ENCODE results near the gene UCKL1.
"Not testable (repeated sequence)": the region's sequence is repeated elsewhere in the genome, so short reads cannot be mapped to it uniquely, and the experiment has no call there.

Gene UCKL1

GRCh38 chr20:63961664-63962425 lies 5.6 kb upstream of the UCKL1 start:
- Histone ChIP-seq H3K4me3 (ENCODE audit: low read length) (no peak overlapping the region), H3K27me3 (ENCODE audit: control insufficient read depth, insufficient read depth, low read length) (no peaks in the 10 kb centered on the region), H3K9me3 (ENCODE audit: control insufficient read depth, low read length) (peaks cover 6% of the 10 kb centered on the region), H3K4me1 (ENCODE audit: control insufficient read depth, insufficient read depth, low read length) (peaks cover 16% of the 10 kb centered on the region), H3K9ac (ENCODE audit: low read length) (no peak overlapping the region), H3K36me3 (ENCODE audit: control insufficient read depth, insufficient read depth, low read length) (peaks cover 5% of the 10 kb centered on the region)

- not testable (repeated sequence) for H3K9ac ChIP-seq (ENCODE audit: low read length); H3K36me3 ChIP-seq (ENCODE audit: control insufficient read depth, insufficient read depth, low read length)
Observed at GRCh38 chr20:63960654-63961621, 4.7 kb upstream of the UCKL1 start.

GRCh38 chr20:63959699-63960075 lies 3.5 kb upstream of the UCKL1 start:
- no peaks in the 10 kb centered on the region for H3K27me3 ChIP-seq (ENCODE audit: control insufficient read depth, insufficient read depth, low read length)
- no peaks in the 10 kb centered on the region for H3K36me3 ChIP-seq (ENCODE audit: control insufficient read depth, insufficient read depth, low read length)
- H3K4me3 ChIP-seq (ENCODE audit: low read length), result no peak overlapping the region
- no peaks in the 10 kb centered on the region for H3K9me3 ChIP-seq (ENCODE audit: control insufficient read depth, low read length)
- H3K9ac ChIP-seq (ENCODE audit: low read length), result no peak overlapping the region
- H3K4me1 ChIP-seq (ENCODE audit: control insufficient read depth, insufficient read depth, low read length), result peaks cover 24% of the 10 kb centered on the region

More at GRCh38 chr20:63960654-63961621, 4.7 kb upstream of the UCKL1 start:
- not testable (repeated sequence) for H3K27me3 ChIP-seq (ENCODE audit: control insufficient read depth, insufficient read depth, low read length); H3K9me3 ChIP-seq (ENCODE audit: control insufficient read depth, low read length); H3K4me3 ChIP-seq (ENCODE audit: low read length)
- peaks cover 18% of the 10 kb centered on the region for H3K4me1 ChIP-seq (ENCODE audit: control insufficient read depth, insufficient read depth, low read length)

GRCh38 chr20:63958964-63959698 lies 2.9 kb upstream of the UCKL1 start:
- no peak overlapping the region for H3K9ac ChIP-seq (ENCODE audit: low read length)
- no peaks in the 10 kb centered on the region for H3K36me3 ChIP-seq (ENCODE audit: control insufficient read depth, insufficient read depth, low read length)
- no peaks in the 10 kb centered on the region for H3K9me3 ChIP-seq (ENCODE audit: control insufficient read depth, low read length)
- no peak overlapping the region for H3K4me3 ChIP-seq (ENCODE audit: low read length)
- no peaks in the 10 kb centered on the region for H3K27me3 ChIP-seq (ENCODE audit: control insufficient read depth, insufficient read depth, low read length)
- H3K4me1 ChIP-seq (ENCODE audit: control insufficient read depth, insufficient read depth, low read length), result peaks cover 29% of the 10 kb centered on the region

- Histone ChIP-seq H3K36me3 (ENCODE audit: control insufficient read depth, insufficient read depth, low read length) (no peaks in the 10 kb centered on the region), H3K27me3 (ENCODE audit: control insufficient read depth, insufficient read depth, low read length) (no peaks in the 10 kb centered on the region), H3K9me3 (ENCODE audit: control insufficient read depth, low read length) (no peaks in the 10 kb centered on the region), H3K4me3 (ENCODE audit: low read length) (no peak overlapping the region), H3K9ac (ENCODE audit: low read length) (no peak overlapping the region), H3K4me1 (ENCODE audit: control insufficient read depth, insufficient read depth, low read length) (peaks cover 36% of the 10 kb centered on the region)
Observed at GRCh38 chr20:63958471-63958870, 2.3 kb upstream of the UCKL1 start.

GRCh38 chr20:63957690-63958441 lies 1.6 kb upstream of the UCKL1 start:
- peaks cover 37% of the 10 kb centered on the region for H3K4me1 ChIP-seq (ENCODE audit: control insufficient read depth, insufficient read depth, low read length)
- no peaks in the 10 kb centered on the region for H3K9me3 ChIP-seq (ENCODE audit: control insufficient read depth, low read length)
- H3K36me3 ChIP-seq (ENCODE audit: control insufficient read depth, insufficient read depth, low read length), result no peaks in the 10 kb centered on the region
- peak overlapping the region; percentile 41 for H3K4me3 ChIP-seq (ENCODE audit: low read length)
- peak overlapping the region; percentile 55 for H3K9ac ChIP-seq (ENCODE audit: low read length)
- no peaks in the 10 kb centered on the region for H3K27me3 ChIP-seq (ENCODE audit: control insufficient read depth, insufficient read depth, low read length)

- peaks cover 41% of the 10 kb centered on the region for H3K4me1 ChIP-seq (ENCODE audit: control insufficient read depth, insufficient read depth, low read length)
- no peaks in the 10 kb centered on the region for H3K9me3 ChIP-seq (ENCODE audit: control insufficient read depth, low read length)
- H3K36me3 ChIP-seq (ENCODE audit: control insufficient read depth, insufficient read depth, low read length), result no peaks in the 10 kb centered on the region
- no peaks in the 10 kb centered on the region for H3K27me3 ChIP-seq (ENCODE audit: control insufficient read depth, insufficient read depth, low read length)
- peak overlapping the region; percentile 55 for H3K9ac ChIP-seq (ENCODE audit: low read length)
- H3K4me3 ChIP-seq (ENCODE audit: low read length), result peak overlapping the region; percentile 41
Observed at GRCh38 chr20:63957004-63957689, 931 bp upstream of the UCKL1 start.

- Histone ChIP-seq H3K27me3 (ENCODE audit: control insufficient read depth, insufficient read depth, low read length) (no peaks in the 10 kb centered on the region), H3K36me3 (ENCODE audit: control insufficient read depth, insufficient read depth, low read length) (no peaks in the 10 kb centered on the region), H3K9me3 (ENCODE audit: control insufficient read depth, low read length) (no peaks in the 10 kb centered on the region), H3K4me1 (ENCODE audit: control insufficient read depth, insufficient read depth, low read length) (peaks cover 46% of the 10 kb centered on the region), H3K4me3 (ENCODE audit: low read length) (peak overlapping the region; percentile 41), H3K9ac (ENCODE audit: low read length) (peak overlapping the region; percentile 55)
Observed at GRCh38 chr20:63956664-63957003, 418 bp upstream of the UCKL1 start.

GRCh38 chr20:63955281-63955826 lies 862 bp downstream of the UCKL1 start:
- Histone ChIP-seq H3K27me3 (ENCODE audit: control insufficient read depth, insufficient read depth, low read length) (no peaks in the 10 kb centered on the region), H3K4me3 (ENCODE audit: low read length) (peak overlapping the region; percentile 56), H3K9ac (ENCODE audit: low read length) (peak overlapping the region; percentile 82), H3K9me3 (ENCODE audit: control insufficient read depth, low read length) (no peaks in the 10 kb centered on the region), H3K36me3 (ENCODE audit: control insufficient read depth, insufficient read depth, low read length) (no peaks in the 10 kb centered on the region), H3K4me1 (ENCODE audit: control insufficient read depth, insufficient read depth, low read length) (peaks cover 59% of the 10 kb centered on the region)

GRCh38 chr20:63953764-63954429 lies 2.3 kb downstream of the UCKL1 start:
- Histone ChIP-seq H3K36me3 (ENCODE audit: control insufficient read depth, insufficient read depth, low read length) (no peaks in the 10 kb centered on the region), H3K27me3 (ENCODE audit: control insufficient read depth, insufficient read depth, low read length) (no peaks in the 10 kb centered on the region), H3K9me3 (ENCODE audit: control insufficient read depth, low read length) (no peaks in the 10 kb centered on the region), H3K9ac (ENCODE audit: low read length) (peak overlapping the region; percentile 31), H3K4me1 (ENCODE audit: control insufficient read depth, insufficient read depth, low read length) (peaks cover 74% of the 10 kb centered on the region), H3K4me3 (ENCODE audit: low read length) (no peak overlapping the region)
